ENCODE results near the gene TNIP1.
A peak's percentile ranks its signal among the peaks of the same experiment; 100 is the strongest.

TNIP1 gene

GRCh38 chr5:151080613-151081430 is at the start of gene TNIP1:
Gene TNIP1, minus strand, starts transcription at chr5:151081034. Its CDS starts 15,939 bp downstream, at chr5:151065095.
- DNase-seq, result peak; percentile 94

- DNase-seq, result no peak
Measured at GRCh38 chr5:151130235-151130921, 49.5 kb upstream of the TNIP1 start.

- no peak for DNase-seq
Measured at GRCh38 chr5:151128817-151129216, 48.0 kb upstream of the TNIP1 start.

- DNase-seq, result no peak
Measured at GRCh38 chr5:151127926-151128325, 47.1 kb upstream of the TNIP1 start.

GRCh38 chr5:151126199-151126645 is 45.4 kb upstream of the TNIP1 start:
- DNase-seq, result peak; percentile 81

GRCh38 chr5:151125421-151125820 is 44.6 kb upstream of the TNIP1 start:
- DNase-seq, result peak; percentile 43

- peak; percentile 54 for DNase-seq
Measured at GRCh38 chr5:151123897-151124751, 43.3 kb upstream of the TNIP1 start.

- DNase-seq, result no peak
Measured at GRCh38 chr5:151122828-151123227, 42.0 kb upstream of the TNIP1 start.

GRCh38 chr5:151121665-151122064 is 40.8 kb upstream of the TNIP1 start:
- no peak for DNase-seq

- DNase-seq, result no peak
Measured at GRCh38 chr5:151121095-151121494, 40.3 kb upstream of the TNIP1 start.

GRCh38 chr5:151118913-151119575 is 38.2 kb upstream of the TNIP1 start:
- DNase-seq, result no peak

- peak; percentile 82 for DNase-seq
Measured at GRCh38 chr5:151115272-151115905, 34.6 kb upstream of the TNIP1 start.

GRCh38 chr5:151113651-151114050 is 32.8 kb upstream of the TNIP1 start:
- DNase-seq, result no peak

- no peak for DNase-seq
Measured at GRCh38 chr5:151110992-151111391, 30.2 kb upstream of the TNIP1 start.

GRCh38 chr5:151110122-151110681 is 29.4 kb upstream of the TNIP1 start:
- DNase-seq, result no peak

- DNase-seq, result no peak
Measured at GRCh38 chr5:151108566-151108965, 27.7 kb upstream of the TNIP1 start.

- no peak for DNase-seq
Measured at GRCh38 chr5:151107738-151108520, 27.1 kb upstream of the TNIP1 start.

GRCh38 chr5:151107084-151107483 is 26.2 kb upstream of the TNIP1 start:
- no peak for DNase-seq

GRCh38 chr5:151106509-151106908 is 25.7 kb upstream of the TNIP1 start:
- no peak for DNase-seq

- DNase-seq, result no peak
Measured at GRCh38 chr5:151106043-151106442, 25.2 kb upstream of the TNIP1 start.

- DNase-seq, result no peak
Measured at GRCh38 chr5:151105561-151105960, 24.7 kb upstream of the TNIP1 start.
